PFSK-1 (cell line): Measurements from ENCODE around the gene PPP1R14B.

Source experiments
- TAF1 ChIP-seq: IDR thresholded peaks from 2 replicates; pipeline ENCODE4 v1.6.1; 2012; ENCODE audit warnings: low read length, control low read depth, borderline replicate concordance; ENCODE audit not compliant: insufficient read depth
- TF ChIP-seq, protein P1 (sequence below), 2 experiments: IDR thresholded peaks; 2 replicates each; pipeline versions ENCODE4 v1.6.1 to v1.8.0; 2011 to 2012; ENCODE audit warnings: low read depth in 2 of 2, low read length in 2 of 2, control low read depth in 1 of 2, inconsistent platforms in 1 of 2, mild to moderate bottlenecking in 1 of 2, moderate library complexity in 1 of 2; ENCODE audit not compliant: insufficient read depth in 1 of 2

DNA sequence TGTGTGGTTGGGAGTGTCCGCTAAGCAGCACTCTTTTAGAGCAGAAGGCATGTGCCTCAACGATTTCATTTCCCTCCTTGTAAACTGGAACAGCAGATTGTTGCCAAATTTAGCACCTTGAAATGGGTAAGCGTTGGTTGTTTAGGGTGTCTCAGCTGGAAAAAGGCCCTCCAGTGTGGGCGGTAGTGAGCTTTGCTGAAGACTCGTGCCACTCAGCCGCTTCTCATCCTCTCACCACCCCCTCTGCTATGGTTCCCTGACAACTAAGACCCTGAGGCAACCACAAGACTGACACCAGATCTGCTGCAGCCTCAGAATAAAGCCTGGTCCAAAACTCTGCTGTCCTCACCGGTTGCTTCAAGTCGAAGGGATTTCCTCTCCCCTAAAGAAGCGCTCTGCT is 50.1 kb downstream of the PPP1R14B start:
- no peak for TF ChIP-seq TAF1
- TF ChIP-seq, protein P1, sequence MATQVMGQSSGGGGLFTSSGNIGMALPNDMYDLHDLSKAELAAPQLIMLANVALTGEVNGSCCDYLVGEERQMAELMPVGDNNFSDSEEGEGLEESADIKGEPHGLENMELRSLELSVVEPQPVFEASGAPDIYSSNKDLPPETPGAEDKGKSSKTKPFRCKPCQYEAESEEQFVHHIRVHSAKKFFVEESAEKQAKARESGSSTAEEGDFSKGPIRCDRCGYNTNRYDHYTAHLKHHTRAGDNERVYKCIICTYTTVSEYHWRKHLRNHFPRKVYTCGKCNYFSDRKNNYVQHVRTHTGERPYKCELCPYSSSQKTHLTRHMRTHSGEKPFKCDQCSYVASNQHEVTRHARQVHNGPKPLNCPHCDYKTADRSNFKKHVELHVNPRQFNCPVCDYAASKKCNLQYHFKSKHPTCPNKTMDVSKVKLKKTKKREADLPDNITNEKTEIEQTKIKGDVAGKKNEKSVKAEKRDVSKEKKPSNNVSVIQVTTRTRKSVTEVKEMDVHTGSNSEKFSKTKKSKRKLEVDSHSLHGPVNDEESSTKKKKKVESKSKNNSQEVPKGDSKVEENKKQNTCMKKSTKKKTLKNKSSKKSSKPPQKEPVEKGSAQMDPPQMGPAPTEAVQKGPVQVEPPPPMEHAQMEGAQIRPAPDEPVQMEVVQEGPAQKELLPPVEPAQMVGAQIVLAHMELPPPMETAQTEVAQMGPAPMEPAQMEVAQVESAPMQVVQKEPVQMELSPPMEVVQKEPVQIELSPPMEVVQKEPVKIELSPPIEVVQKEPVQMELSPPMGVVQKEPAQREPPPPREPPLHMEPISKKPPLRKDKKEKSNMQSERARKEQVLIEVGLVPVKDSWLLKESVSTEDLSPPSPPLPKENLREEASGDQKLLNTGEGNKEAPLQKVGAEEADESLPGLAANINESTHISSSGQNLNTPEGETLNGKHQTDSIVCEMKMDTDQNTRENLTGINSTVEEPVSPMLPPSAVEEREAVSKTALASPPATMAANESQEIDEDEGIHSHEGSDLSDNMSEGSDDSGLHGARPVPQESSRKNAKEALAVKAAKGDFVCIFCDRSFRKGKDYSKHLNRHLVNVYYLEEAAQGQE (IDR thresholded peaks at IDR 0.05; ENCODE audit: insufficient read depth in 1 of 2, low read depth in 2 of 2, low read length in 2 of 2) = no peak
